ENCODE results near the gene PID1.

The PID1 gene

GRCh38 chr2:229270551-229271410, at the start of gene PID1:
TSS of gene PID1 (minus strand) at chr2:229271287. CDS start at chr2:229271043, 244 bp downstream.
- no peak for DNase-seq (ENCODE audit: low read depth in 2 of 2)

- no peak for DNase-seq (ENCODE audit: low read depth in 2 of 2)
Observed at GRCh38 chr2:229319558-229319957, 48.5 kb upstream of the PID1 start.

GRCh38 chr2:229314117-229314516, 43.0 kb upstream of the PID1 start:
- DNase-seq (ENCODE audit: low read depth in 2 of 2) = no peak

GRCh38 chr2:229313591-229313990, 42.5 kb upstream of the PID1 start:
- DNase-seq (ENCODE audit: low read depth in 2 of 2) = no peak

- DNase-seq (ENCODE audit: low read depth in 2 of 2) = no peak
Observed at GRCh38 chr2:229301237-229301636, 30.1 kb upstream of the PID1 start.

GRCh38 chr2:229300790-229301189, 29.7 kb upstream of the PID1 start:
- DNase-seq (ENCODE audit: low read depth in 2 of 2) = no peak

GRCh38 chr2:229300371-229300770, 29.3 kb upstream of the PID1 start:
- DNase-seq (ENCODE audit: low read depth in 2 of 2) = no peak

GRCh38 chr2:229297247-229297646, 26.2 kb upstream of the PID1 start:
- DNase-seq (ENCODE audit: low read depth in 2 of 2) = no peak

- DNase-seq (ENCODE audit: low read depth in 2 of 2) = no peak
Observed at GRCh38 chr2:229296536-229296935, 25.4 kb upstream of the PID1 start.

GRCh38 chr2:229296016-229296415, 24.9 kb upstream of the PID1 start:
- DNase-seq (ENCODE audit: low read depth in 2 of 2) = no peak

- no peak for DNase-seq (ENCODE audit: low read depth in 2 of 2)
Observed at GRCh38 chr2:229287823-229288222, 16.7 kb upstream of the PID1 start.

GRCh38 chr2:229282758-229283546, 11.9 kb upstream of the PID1 start:
- no peak for DNase-seq (ENCODE audit: low read depth in 2 of 2)

- DNase-seq (ENCODE audit: low read depth in 2 of 2) = no peak
Observed at GRCh38 chr2:229279516-229279915, 8.4 kb upstream of the PID1 start.

GRCh38 chr2:229275506-229275905, 4.4 kb upstream of the PID1 start:
- DNase-seq (ENCODE audit: low read depth in 2 of 2) = no peak

GRCh38 chr2:229273723-229274338, 2.7 kb upstream of the PID1 start:
- no peak for DNase-seq (ENCODE audit: low read depth in 2 of 2)

GRCh38 chr2:229273006-229273722, 2.1 kb upstream of the PID1 start:
- no peak for DNase-seq (ENCODE audit: low read depth in 2 of 2)

- no peak for DNase-seq (ENCODE audit: low read depth in 2 of 2)
Observed at GRCh38 chr2:229269941-229270340, 1.1 kb downstream of the PID1 start.

- DNase-seq (ENCODE audit: low read depth in 2 of 2) = no peak
Observed at GRCh38 chr2:229269146-229269545, 1.9 kb downstream of the PID1 start.

GRCh38 chr2:229268626-229269025, 2.5 kb downstream of the PID1 start:
- no peak for DNase-seq (ENCODE audit: low read depth in 2 of 2)

- DNase-seq (ENCODE audit: low read depth in 2 of 2) = no peak
Observed at GRCh38 chr2:229267080-229267479, 4.0 kb downstream of the PID1 start.

- no peak for DNase-seq (ENCODE audit: low read depth in 2 of 2)
Observed at GRCh38 chr2:229265727-229266126, 5.4 kb downstream of the PID1 start.

GRCh38 chr2:229261599-229261998, 9.5 kb downstream of the PID1 start:
- no peak for DNase-seq (ENCODE audit: low read depth in 2 of 2)
